DMS53 treated with DMSO at 0.1 percent for 48 hours (cell line): ENCODE measurements around the gene DBN1.

ENCODE experiments used
- DNase-seq: peaks from one replicate; lab custom pipeline; 2025; ENCODE audit not compliant: unreplicated experiment; lab: John Stamatoyannopoulos, UW

The DBN1 gene

GRCh38 chr5:177445052-177445916 is 28.1 kb downstream of the DBN1 start:
- peak; percentile 8 for DNase-seq

GRCh38 chr5:177444106-177445051 is 29.1 kb downstream of the DBN1 start:
- no peak for DNase-seq

- DNase-seq, result no peak
Measured at GRCh38 chr5:177443144-177443983, 30.1 kb downstream of the DBN1 start.

GRCh38 chr5:177442066-177442826 is 31.2 kb downstream of the DBN1 start:
- DNase-seq, result no peak

GRCh38 chr5:177440990-177441780 is 32.2 kb downstream of the DBN1 start:
- no peak for DNase-seq

- no peak for DNase-seq
Measured at GRCh38 chr5:177440211-177440989, 33.0 kb downstream of the DBN1 start.

GRCh38 chr5:177439518-177440053 is 33.8 kb downstream of the DBN1 start:
- DNase-seq, result no peak

- no peak for DNase-seq
Measured at GRCh38 chr5:177438468-177438867, 35.0 kb downstream of the DBN1 start.

GRCh38 chr5:177437623-177438022 is 35.8 kb downstream of the DBN1 start:
- DNase-seq, result no peak

- DNase-seq, result no peak
Measured at GRCh38 chr5:177435847-177436536, 37.4 kb downstream of the DBN1 start.

GRCh38 chr5:177434942-177435738 is 38.3 kb downstream of the DBN1 start:
- DNase-seq, result no peak

- no peak for DNase-seq
Measured at GRCh38 chr5:177434437-177434836, 39.0 kb downstream of the DBN1 start.

GRCh38 chr5:177433658-177434217 is 39.7 kb downstream of the DBN1 start:
- DNase-seq, result no peak

- no peak for DNase-seq
Measured at GRCh38 chr5:177432839-177433657, 40.4 kb downstream of the DBN1 start.

GRCh38 chr5:177432143-177432838 is 41.1 kb downstream of the DBN1 start:
- DNase-seq, result no peak
